ENCODE data around the gene TOE1. TPM values are rescaled to one million over a fixed set of nuclear protein-coding genes. Genes with fewer than 3 reads are reported as not detected.

Gene TOE1
- total RNA-seq (2022; extraction: Qiagen RNA extraction), result 12.4 to 14.3 TPM (median 12.8 TPM) in 5 replicates

DNA sequence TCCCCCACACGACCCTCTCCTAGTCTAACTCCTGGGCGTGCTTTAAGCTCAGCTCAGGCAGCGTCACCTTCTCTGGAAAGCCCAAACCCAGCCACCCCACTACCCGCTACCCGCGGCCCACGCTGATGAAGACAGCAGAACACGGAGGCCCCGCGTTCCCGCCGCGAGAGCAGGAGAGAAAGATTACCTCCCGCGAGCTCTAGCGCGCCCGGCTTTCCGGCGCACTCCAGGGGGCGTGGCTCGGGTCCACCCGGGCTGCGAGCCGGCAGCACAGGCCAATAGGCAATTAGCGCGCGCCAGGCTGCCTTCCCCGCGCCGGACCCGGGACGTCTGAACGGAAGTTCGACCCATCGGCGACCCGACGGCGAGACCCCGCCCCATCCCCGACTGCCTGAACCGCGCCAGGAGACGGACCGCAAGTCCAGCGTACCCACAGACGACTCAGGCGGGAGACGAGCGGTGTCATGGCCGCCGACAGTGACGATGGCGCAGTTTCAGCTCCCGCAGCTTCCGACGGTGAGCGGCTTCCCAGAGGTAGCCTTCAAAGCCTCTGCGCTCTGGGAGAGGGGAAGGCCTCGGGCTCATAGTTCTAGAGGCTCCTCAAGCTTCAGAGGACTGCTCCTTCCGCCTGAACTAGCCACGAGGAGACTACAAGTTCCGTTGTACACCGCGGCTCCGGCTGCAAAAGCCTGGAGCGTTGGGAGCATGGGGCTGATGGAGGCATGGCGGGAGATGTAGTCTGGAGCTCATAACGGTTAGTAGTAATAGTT lies at the start of gene TOE1, which contains the start of gene MUTYH:
TSS of gene TOE1 (plus strand) at position 382 of the 770 bp plus-strand sequence. CDS start at position 465, 83 bp downstream.
TSS of gene MUTYH (minus strand) at position 652 of the 770 bp plus-strand sequence. CDS start 5,935 bp downstream, outside the sequence.

GRCh38 chr1:45326627-45327623 lies 13.0 kb upstream of the TOE1 start, which contains the start of gene HPDL:
HPDL (plus strand) TSS chr1:45326895; CDS start chr1:45327149, 254 bp downstream.

Other genes with a start within 250 kb of the TOE1 start
- gene ZSWIM5, start 133.6 kb upstream of the TOE1 start, total RNA-seq (2022; extraction: Qiagen RNA extraction), result 0.38 to 0.57 TPM (median 0.49 TPM) in 5 replicates
- gene HPDL, start 13.3 kb upstream of the TOE1 start, total RNA-seq (2022; extraction: Qiagen RNA extraction), result 3.1 to 5.3 TPM (median 4.7 TPM) in 5 replicates
- gene MUTYH, start 270 bp downstream of the TOE1 start, total RNA-seq (2022; extraction: Qiagen RNA extraction), result 7.4 to 11.7 TPM (median 9.9 TPM) in 5 replicates
- 0.20 to 0.37 TPM (median 0.28 TPM) in 5 replicates for gene TESK2, start 151.0 kb downstream of the TOE1 start, total RNA-seq (2022; extraction: Qiagen RNA extraction)
- gene CCDC163, start 159.9 kb downstream of the TOE1 start, total RNA-seq (2022; extraction: Qiagen RNA extraction), result 1.3 to 2.1 TPM (median 1.7 TPM) in 5 replicates
- gene MMACHC, start 160.1 kb downstream of the TOE1 start, total RNA-seq (2022; extraction: Qiagen RNA extraction), result 1.6 to 2.1 TPM (median 1.8 TPM) in 5 replicates
- 2,063 to 2,375 TPM (median 2,098 TPM) in 5 replicates for gene PRDX1, start 181.7 kb downstream of the TOE1 start, total RNA-seq (2022; extraction: Qiagen RNA extraction)
- 74.8 to 84.7 TPM (median 78.4 TPM) in 5 replicates for gene AKR1A1, start 210.7 kb downstream of the TOE1 start, total RNA-seq (2022; extraction: Qiagen RNA extraction)
- gene NASP, start 243.9 kb downstream of the TOE1 start, total RNA-seq (2022; extraction: Qiagen RNA extraction), result 109 to 160 TPM (median 122 TPM) in 5 replicates